Lower leg skin (tissue), 3 donors: ENCODE data around the gene DUSP9.

Source experiments
- CTCF ChIP-seq, 3 donors: fragments of 450-650 bp; IDR thresholded peaks; one replicate each; pipeline ENCODE4 v1.5.1; 2016; ENCODE audit warnings: antibody characterized with exemption in 3 of 3, mild to moderate bottlenecking in 3 of 3, moderate library complexity in 2 of 3
- POLR2A ChIP-seq, 2 donors: fragments of 450-650 bp; IDR thresholded peaks; one replicate each; pipeline ENCODE4 v1.6.1; 2016 to 2017; ENCODE audit warnings: antibody characterized with exemption in 2 of 2, mild to moderate bottlenecking in 1 of 2, moderate library complexity in 1 of 2

GRCh38 chrX:153651540-153652079 lies 4.6 kb downstream of the DUSP9 start:
- TF ChIP-seq POLR2A (IDR thresholded peaks at IDR 0.05) (no peak), CTCF (IDR thresholded peaks at IDR 0.05) (no peak)
